Measurements from ENCODE around the gene GRB7.
A peak's percentile ranks its signal among the peaks of the same experiment; 100 is the strongest.
"Not testable (repeated sequence)": the region's sequence is repeated elsewhere in the genome, so short reads cannot be mapped to it uniquely, and the experiment has no call there.

Gene GRB7

DNA sequence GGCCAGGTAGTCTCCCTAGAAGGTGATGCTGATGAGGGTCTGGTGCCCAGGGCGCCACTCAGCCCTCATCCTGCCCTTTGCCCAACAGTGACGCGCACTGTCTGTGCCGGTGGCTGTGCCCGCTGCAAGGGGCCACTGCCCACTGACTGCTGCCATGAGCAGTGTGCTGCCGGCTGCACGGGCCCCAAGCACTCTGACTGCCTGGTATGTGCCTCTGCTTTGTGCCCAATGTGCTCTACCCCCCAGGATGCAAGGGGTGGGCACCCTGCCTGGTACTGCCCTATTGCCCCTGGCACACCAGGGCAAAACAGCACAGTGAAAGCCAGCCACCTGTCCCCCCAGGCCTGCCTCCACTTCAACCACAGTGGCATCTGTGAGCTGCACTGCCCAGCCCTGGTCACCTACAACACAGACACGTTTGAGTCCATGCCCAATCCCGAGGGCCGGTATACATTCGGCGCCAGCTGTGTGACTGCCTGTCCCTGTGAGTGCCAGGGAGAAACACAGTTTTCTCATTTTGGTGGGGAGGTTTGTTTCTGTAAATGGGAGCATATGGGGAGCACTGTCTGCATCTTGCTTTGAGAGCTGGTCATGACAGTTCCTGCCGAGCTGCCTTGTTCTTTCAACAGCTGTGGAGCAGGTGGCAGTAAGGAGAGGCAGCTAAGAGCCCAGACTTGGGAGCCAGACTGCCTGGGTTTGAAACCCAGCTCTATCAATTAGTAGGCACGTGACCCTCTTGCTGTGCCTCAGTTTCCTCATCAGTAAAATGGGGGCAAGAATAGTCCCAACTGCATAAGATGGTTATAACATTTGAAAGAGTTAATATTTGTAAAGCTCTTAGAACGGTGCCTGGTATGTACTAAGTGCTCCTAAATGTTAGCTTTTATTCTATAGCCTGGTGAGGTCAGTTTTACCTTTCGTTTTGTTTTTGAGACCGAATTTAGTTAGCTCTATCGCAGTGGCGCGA is 27.5 kb upstream of the GRB7 start:
- DNase-seq (ENCODE audit: low read depth), result no peak

GRCh38 chr17:39711071-39711470 is 26.7 kb upstream of the GRB7 start:
- DNase-seq (ENCODE audit: low read depth), result not testable (repeated sequence)

DNA sequence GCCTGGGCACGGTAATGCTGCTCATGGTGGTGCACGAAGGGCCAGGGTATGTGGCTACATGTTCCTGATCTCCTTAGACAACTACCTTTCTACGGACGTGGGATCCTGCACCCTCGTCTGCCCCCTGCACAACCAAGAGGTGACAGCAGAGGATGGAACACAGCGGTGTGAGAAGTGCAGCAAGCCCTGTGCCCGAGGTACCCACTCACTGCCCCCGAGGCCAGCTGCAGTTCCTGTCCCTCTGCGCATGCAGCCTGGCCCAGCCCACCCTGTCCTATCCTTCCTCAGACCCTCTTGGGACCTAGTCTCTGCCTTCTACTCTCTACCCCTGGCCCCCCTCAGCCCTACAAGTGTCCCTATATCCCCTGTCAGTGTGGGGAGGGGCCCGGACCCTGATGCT is 25.9 kb upstream of the GRB7 start:
- DNase-seq (ENCODE audit: low read depth), result no peak

- no peak for DNase-seq (ENCODE audit: low read depth)
These were observed 23.5 kb upstream of the GRB7 start for GRCh38 chr17:39714234-39714633.

GRCh38 chr17:39715375-39716072 is 22.2 kb upstream of the GRB7 start:
- DNase-seq (ENCODE audit: low read depth), result no peak

DNA sequence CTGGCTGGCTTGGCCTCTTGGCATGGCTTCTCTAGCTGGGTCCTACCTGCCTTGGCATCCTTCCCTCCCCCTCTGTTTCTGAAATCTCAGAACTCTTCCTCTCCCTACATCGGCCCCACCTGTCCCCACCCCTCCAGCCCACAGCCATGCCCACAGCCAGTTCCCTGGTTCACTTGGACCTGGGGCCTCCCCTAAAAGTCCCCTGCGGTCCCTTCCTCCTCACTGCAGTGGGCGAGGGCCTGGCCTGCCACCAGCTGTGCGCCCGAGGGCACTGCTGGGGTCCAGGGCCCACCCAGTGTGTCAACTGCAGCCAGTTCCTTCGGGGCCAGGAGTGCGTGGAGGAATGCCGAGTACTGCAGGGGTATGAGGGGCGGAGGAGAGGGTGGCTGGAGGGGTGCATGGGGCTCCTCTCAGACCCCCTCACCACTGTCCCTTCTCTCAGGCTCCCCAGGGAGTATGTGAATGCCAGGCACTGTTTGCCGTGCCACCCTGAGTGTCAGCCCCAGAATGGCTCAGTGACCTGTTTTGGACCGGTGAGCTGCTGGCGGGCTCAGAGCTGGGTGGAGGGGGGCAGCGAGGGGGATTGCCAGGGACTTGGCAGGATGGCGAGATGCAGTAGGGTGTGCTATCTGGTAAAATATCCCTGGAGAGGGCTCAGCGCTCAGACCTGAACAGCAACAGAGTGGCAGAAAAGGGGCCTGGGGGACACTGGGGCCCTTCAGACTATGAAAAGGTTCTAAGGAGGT is 21.5 kb upstream of the GRB7 start:
- no peak for DNase-seq (ENCODE audit: low read depth)

DNA sequence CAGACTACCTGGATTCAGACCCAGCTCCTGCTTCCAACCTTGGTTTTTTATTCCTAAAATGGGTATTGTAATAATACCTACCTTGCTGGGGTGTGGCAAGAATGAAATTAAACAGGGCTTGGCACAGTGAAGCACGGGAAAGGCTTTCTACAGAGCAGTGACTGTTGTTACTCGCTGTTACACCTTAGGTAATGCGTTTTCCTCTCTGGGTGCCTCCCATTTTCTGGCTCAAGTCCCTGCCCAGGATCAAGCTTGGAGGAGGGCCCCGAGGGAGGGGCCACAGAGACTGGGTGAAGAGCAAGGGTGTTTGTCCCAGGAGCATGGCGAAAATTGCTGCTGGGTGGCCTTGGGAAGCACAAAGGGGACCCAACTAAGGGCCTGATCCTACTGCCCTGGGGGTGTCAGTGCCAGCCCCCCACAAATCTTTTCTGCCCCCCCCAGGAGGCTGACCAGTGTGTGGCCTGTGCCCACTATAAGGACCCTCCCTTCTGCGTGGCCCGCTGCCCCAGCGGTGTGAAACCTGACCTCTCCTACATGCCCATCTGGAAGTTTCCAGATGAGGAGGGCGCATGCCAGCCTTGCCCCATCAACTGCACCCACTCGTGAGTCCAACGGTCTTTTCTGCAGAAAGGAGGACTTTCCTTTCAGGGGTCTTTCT is 20.7 kb upstream of the GRB7 start:
- DNase-seq (ENCODE audit: low read depth), result no peak

GRCh38 chr17:39717660-39718059 is 20.1 kb upstream of the GRB7 start:
- DNase-seq (ENCODE audit: low read depth), result no peak

DNA sequence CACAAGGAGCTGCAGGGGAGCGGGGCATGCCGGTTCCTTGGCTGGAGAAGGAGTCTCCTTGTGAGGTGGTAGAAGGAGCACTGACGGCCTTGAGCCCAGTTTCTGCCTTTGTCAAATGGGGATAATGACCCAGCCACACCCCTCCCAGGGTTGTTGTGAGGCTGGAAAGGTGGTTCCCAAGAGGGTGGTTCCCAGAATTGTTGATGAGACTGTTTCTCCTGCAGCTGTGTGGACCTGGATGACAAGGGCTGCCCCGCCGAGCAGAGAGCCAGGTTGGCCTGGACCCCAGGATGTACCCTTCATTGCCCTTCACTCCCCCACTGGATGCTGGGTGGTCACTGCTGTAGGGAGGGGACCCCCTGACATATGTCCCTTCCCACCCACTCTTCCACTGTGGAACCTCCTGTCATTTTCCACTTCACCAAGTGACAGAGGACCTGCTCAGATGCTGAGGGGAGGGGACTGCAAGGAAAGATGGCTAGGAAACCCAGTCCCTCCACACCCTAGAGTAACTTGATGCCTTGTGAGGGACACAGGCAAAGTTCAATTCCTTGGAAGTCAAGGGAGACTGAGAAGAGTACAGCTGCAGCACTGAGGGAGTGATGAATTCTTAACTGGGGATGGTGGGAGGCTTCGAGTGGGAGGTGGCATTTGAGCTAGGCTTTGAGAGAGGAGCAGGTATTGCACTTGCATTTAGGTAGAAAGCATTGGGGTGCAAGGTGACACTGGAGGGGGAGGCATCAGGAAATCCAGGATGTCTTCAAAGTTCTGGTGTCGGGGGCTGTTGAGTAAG is 18.0 kb upstream of the GRB7 start:
- no peak for DNase-seq (ENCODE audit: low read depth)

DNA sequence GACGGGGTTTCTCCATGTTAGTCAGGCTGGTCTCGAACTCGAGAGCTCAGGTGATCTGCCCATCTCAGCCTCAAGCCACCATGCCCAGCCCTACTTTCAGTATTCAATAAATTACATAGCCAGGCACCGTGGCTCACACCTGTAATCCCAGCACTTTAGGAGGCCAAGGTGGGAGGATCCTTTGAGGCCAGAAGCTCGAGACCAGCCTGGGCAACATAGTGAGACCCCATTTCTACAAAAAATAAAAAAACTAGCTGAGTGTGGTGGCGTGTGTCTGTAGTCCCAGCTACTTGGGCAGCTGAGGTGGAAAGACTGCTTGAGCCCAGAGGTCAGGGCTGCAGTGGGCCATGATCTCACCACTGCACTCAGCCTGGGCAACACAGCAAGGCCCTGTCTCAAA is 15.6 kb upstream of the GRB7 start:
- DNase-seq (ENCODE audit: low read depth), result no peak

GRCh38 chr17:39722965-39723848 is 14.5 kb upstream of the GRB7 start:
- no peak for DNase-seq (ENCODE audit: low read depth)

GRCh38 chr17:39724731-39725130 is 13.0 kb upstream of the GRB7 start:
- no peak for DNase-seq (ENCODE audit: low read depth)

DNA sequence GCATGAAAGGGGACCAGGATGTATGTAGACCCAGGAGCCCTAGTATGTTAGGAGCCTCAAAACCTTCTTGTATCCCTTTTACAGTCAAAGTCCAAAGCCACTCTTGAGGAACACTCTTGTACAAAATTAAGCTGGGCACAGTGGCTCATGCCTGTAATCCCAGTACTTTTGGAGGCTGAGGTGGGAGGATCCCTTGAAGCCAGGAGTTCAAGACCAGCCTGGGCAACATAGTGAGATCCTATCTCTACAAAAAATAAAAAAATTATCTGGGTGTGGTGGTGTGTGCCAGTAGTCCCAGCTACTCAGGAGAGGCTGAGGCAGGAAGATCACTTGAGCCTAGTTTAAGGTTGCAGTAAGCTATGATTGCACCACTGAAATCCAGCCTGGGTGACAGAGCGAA is 11.8 kb upstream of the GRB7 start:
- DNase-seq (ENCODE audit: low read depth), result not testable (repeated sequence)

GRCh38 chr17:39726617-39727016 is 11.1 kb upstream of the GRB7 start:
- DNase-seq (ENCODE audit: low read depth), result no peak

- no peak for DNase-seq (ENCODE audit: low read depth)
These were observed 10.2 kb upstream of the GRB7 start for GRCh38 chr17:39727556-39727955.

DNA sequence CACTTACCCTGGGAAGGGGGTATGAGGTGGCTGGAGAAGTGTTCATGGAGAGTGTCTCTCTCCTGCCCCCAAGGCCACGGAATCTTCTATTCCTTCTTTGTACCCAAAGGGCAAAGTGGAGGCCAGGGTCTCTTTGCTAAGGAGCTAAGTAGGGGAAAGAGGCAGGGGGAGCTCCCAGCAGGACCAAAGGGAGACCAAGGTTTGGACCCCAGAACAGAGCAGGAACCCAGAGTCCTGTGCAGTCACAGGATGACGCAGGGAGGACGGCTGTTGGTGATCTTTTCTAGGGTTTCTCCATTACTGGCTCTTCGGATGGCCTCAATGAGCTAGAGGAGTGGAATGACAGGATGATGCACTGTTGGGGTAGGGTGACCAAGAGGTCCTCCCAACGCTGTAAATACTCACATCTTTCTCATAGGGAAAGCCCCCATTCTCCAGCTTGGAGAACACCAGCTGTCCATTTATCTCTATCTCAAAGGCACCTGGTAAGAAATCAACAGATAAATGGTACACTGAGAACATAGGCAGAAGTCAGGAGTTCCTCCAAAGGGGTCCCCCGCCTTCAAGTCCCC is 8.4 kb upstream of the GRB7 start:
- DNase-seq (ENCODE audit: low read depth), result no peak

DNA sequence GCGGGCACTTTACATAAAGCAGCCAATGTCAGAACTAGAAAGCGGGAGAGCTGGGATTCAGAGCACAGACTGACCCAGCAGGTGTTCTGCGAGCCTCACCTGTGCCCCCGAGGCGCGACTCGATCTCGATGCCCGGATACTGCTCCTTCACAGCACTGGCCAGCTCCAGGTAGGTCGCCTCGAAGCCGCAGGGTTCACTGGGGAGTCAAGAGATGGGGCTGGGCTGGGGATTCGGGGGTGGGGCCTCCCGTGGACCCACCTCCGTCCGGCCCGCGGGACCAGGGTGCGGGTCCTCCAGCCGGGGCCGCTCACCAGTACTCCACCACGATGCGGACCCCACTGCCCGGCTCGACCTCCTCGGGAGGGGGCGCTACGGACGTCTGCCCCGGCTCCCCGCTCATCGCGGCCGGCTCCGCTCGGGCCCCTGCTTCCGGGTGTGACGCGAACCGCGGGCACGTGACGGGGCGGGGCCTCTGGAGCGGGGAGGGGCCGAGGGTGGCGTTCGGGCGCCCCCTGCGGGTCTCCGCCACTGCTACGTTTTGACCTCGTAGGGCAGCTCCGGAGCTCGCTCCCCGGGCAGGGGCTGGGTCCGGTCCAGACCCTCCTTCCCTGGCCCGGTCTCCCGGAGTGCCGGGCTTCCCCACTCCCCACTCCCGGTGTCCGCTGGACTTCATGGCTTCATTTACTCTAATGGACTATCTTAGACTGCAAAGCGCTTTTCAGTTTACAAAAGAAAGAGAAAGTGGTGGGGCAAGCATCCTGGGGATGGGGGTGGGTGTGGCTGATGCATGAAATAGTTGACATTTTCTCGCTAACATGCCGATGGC is 7.4 kb upstream of the GRB7 start, which contains the start of gene MIEN1:
Gene MIEN1, minus strand, starts transcription at position 438 of the 827 bp plus-strand sequence. Its CDS starts 37 bp downstream, at position 401.
- peak; percentile 89 for DNase-seq (ENCODE audit: low read depth)

DNA sequence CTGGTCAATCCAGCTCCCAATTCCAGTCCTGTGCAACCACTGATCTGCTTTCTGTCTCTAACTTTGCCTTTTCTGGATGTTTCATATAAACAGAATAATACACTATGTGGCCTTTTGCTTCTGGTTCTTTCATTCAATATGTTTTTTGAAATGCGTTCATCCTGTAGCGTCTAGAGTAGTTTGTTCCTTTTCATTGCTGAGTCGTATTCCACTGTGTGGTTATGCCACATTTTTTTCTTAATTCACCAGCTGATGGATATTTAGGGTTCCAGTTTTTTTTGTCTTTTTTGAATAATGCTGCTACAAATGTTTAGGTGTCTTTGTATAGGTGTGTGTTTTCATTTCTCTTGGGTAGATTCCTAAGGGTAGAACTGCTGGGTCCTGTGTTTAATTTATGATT is 5.2 kb upstream of the GRB7 start:
- no peak for DNase-seq (ENCODE audit: low read depth)

- no peak for DNase-seq (ENCODE audit: low read depth)
These were observed 1.9 kb upstream of the GRB7 start for GRCh38 chr17:39735882-39736281.
